ENCODE measurements around the gene CIAO3.
A peak's percentile ranks its signal among the peaks of the same experiment; 100 is the strongest.

Gene CIAO3

DNA sequence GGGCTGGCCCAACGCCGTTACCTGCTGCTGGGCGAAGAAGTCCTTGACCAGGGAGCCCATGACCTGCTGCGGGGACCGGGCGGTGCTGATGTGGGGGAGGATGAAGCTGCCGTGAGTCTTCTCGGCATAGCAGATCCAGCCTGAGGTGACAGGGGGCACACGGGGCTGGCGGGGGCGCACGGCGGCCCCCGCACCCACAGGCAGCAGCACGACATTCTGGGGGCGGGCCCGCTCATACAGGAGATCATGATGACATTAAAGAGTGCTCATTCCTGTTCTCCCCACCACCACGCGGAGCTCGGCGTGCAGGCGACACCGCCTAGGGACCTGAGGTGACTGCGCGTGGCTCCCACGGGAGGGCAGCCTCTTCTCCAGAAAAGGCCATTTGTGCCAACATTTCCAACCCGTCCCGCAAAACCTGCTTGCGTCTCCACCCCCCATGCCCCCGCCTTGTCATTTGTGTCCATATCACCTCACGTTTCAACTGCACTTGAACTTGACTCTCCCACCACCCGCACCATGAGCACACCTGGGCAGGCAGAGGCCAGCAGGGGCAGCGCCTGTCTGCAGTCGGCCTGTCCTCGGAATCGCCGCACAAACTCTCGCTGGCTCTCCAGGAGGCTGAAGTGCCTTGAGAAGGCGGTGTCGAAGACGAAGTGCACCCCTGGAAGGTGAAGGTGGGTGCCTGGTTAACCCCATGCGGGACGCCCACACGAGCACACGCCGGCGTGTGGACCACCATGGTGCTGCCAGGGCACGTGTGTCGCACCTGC is 6.4 kb downstream of the CIAO3 start:
- DNase-seq: no peak

DNA sequence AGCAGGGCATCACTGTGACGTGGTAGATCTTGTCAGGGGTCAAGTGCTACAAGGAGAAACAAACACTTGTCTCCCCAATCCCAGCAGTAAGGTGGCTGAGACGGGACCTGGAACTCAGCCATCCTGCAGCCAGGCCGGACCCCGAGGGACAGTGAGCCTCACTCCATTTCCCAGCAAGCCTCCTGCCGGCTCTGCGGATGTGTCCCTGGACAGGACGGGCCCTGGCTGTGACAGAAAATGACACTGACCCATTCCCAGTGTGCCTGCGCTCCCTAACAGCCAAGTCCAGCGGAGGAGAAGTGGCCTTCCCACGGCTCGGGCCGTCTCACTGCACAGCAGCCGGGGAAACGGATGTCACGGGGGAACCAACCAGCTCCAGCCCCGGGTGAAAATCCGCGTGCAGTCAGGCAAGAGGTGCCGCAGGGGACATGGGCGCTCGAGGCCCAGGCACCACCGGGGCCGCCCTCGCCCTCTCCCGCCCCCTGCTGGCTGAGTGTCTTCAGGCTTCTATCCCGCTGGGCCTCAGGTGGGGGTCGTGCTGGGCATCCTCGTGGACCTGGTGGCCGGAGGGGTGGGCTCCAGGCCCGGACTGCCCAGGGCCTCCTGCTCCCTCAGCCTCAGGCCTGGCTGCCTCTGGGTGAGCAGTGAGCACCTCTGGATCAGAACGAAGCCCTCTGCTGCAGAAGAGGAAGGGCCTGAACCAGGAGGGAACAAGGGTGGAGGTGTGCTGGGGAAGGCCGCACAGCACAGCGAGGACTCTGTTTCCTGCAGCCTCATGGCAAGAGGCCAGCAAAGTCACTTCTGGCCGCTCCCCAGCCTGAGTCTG is 7.2 kb downstream of the CIAO3 start:
- no peak for DNase-seq

DNA sequence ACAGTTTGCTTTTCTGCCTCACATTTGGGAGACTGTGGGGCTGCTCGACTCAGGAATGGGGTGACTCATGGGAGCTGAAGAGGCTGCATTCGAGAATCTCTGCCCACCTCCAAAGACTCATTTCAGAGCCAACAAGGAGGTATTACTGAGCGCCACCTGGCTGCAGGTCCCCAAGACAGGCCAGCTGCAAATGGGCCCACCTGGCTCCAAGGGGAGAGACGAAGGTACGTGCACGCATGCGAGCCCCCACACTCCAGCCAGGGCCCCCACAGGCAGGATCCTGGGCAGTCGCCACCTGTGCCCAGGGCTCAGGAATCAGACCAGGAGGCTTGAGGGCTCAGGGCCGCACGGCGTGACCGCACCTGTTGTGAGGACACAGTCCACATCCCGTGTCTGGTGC is 7.9 kb downstream of the CIAO3 start:
- no peak for DNase-seq

DNA sequence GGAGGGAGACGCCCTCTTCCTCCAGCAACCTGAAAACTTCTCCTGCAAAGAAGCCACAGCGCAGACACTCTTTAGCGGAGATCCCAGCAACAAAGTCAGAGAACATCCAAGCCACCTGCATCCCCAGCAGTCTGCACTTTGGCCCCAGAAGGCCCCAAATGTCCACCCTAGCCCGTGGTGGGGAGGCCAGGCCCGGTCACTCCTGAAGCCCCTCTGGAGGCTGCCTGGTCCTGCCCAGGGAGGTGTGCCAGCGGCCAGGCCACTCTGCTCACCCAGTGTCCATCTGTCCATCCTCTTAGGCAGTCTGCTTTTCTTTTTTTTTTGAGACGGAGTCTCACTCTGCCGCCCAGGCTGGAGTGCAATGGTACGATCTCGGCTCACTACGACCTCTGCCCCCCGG is 8.5 kb downstream of the CIAO3 start:
- no peak for DNase-seq

DNA sequence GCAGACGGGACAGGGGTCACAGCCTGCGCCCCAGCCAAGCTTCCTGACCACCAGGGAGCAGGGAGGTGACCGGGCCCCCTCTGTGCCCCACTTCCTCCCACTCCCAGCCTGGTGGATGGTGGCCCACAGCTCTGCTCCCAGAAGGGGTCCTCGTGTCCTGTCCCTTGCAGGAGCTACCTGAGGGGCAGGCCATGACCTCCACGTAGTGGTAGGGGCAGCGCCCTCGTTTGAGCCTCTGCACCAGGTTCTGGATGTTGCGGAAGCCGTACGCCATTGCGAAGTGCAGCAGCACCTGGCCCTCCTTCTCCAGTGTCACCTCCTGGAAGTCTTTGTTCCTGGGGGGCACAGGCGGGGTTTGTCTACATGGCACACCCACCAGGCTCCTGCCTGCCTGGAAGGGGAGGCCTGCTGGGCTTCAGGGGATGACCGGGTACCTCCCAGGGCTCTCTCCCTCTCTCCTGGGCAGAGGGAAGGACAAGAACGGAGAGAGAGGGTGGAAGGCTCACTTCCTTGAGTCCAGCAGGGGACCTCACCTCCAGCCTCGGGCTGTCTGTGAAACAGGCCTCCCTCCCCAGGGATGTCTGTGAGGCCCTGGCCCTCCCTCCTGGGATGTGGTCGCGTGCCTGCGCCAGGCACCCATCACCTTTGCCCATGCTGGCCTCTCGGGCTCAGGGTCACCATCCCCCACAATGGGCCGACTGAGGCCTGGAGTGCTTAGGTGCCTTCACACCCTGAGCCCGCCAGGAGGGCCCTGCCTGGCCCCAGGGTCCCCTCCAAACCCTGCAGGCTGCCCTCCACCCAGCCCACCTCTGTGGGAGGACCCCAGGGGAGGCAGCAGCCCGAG is 9.9 kb downstream of the CIAO3 start:
- DNase-seq: no peak

DNA sequence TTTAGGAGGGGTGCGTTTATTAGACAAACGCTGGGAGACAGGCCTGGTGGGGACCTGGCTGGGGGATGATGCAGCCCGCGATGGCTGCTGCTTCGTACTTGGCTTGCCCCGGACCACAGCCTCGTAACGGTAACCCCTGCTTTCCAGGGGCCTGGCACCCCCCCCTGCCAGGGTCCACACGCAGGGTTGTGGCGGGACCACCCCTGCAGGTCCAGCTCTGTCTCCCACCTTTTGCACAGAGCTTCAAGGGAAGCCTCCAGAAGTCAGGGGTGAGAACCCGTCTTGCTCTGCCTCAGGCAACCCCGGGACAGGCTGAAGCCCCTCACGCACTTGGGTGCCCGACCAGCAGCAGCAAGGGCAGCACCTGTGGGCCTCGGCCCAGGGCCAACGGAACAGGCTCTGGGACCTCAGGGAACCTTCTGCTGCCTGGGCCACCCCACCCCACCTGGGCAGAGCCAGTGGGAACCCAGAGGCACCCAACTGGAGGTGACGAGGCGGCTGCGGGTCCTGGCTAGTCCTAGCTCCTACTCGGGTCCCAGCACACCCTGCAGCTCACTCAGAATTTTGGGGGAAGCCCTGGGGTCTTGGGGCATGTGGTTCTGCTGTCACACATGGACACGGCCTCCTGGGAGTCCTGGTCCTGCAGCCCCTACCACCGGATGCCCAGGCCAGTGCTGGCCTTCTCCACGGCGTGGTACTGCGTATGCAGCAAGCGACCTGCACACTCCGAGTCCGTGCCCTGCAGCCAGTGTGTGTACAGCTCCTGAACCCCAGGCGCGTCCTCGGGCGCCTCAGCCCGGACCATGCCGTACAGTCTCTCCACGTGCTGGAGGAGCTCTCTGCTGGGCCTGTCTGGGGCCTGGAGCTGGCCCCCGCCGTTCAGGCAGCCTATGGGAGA is 10.8 kb downstream of the CIAO3 start:
- DNase-seq: no peak

DNA sequence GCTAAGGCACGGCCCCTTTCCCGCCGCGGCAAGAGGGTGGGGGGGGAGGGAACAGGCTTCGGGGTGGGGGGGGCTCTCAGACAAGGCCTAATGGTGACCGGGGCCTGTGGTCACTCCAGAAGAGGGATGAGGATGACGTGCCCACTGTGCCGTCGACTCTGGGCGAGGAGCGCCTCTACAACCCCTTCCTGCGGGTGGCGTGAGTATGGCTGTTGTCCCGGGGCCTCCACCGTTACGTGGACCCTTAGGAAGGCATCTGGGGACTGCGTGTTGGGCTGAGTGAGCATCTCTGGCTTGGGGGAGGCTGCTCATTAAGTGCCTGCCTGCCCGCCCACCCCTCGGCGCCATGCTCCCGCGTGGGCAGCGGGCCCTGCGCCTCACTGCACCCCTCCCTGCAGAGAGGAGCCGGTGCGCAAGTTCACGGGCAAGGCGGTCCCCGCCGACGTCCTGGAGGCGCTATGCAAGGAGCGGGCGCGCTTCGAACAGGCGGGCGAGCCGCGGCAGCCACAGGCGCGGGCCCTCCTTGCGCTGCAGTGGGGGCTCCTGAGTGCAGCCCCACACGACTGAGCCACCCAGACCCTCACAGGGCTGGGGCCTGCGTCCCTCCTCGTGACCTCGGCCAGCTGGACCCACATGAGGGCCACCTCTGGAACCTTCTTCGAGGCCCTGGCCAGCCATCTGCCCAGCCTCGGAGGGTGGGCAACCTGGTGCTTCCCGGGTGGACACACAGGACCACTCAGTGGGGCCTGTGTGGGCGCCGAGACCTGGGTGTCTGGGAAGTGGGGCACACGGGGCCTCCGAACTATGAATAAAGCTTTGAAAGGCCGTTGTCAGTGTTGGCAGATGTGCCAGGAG is 11.7 kb downstream of the CIAO3 start:
- DNase-seq: no peak

DNA sequence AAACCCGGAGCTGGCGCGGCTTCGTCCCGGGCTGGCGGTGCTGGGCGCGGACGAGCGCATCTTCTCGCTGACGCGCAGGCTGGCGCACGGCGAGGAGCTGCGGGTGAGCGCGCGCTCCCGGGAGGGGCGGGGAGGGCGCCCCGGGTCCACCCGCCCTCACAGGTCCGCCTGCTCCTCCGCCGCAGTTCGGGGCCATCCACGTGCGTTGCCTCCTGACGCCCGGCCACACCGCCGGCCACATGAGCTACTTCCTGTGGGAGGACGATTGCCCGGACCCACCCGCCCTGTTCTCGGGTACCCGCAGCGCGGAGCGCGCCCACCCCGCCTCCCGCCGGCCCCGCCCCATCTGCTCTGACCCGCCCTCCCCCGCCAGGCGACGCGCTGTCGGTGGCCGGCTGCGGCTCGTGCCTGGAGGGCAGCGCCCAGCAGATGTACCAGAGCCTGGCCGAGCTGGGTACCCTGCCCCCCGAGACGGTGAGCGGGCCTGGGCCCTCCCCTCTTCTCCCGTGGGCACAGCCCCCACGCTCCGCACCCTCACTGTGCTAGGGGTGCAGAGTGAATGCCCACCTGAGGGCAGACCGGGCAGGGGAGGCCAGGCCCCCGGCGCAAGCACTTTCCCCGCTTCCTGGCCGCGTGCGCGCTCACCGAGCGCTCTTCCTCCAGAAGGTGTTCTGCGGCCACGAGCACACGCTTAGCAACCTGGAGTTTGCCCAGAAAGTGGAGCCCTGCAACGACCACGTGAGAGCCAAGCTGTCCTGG is 12.5 kb downstream of the CIAO3 start:
- peak; percentile 65 for DNase-seq

DNA sequence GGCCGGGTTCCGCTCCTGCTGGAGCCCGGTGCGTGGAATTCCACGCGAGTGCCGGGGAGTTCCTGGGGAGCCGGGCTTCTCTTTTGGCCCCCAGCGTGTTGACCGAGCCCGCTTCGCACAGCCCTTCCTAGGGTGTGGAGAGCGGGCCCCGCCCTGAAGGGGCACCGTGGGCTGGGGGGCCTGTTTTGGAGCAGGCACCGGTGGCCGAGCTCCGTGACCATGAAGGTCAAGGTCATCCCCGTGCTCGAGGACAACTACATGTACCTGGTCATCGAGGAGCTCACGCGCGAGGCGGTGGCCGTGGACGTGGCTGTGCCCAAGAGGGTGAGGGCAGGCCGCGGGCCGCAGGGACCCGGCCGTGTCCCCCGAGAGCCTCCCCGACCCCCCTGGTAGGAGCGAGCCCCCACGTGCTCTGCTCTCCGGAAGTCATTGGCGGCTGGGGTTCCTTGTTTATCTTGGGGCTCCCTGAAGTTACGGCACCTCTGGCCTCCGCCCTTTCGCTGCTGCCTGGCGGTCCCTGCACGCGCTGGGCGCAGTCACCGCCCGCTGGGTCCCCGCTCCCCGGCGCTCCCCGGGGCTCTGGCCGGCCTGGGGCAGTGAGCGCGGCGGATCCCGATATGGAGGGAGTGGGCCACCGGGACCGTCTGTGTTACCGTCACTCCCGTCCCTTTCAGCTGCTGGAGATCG is 13.4 kb downstream of the CIAO3 start:
- no peak for DNase-seq

DNA sequence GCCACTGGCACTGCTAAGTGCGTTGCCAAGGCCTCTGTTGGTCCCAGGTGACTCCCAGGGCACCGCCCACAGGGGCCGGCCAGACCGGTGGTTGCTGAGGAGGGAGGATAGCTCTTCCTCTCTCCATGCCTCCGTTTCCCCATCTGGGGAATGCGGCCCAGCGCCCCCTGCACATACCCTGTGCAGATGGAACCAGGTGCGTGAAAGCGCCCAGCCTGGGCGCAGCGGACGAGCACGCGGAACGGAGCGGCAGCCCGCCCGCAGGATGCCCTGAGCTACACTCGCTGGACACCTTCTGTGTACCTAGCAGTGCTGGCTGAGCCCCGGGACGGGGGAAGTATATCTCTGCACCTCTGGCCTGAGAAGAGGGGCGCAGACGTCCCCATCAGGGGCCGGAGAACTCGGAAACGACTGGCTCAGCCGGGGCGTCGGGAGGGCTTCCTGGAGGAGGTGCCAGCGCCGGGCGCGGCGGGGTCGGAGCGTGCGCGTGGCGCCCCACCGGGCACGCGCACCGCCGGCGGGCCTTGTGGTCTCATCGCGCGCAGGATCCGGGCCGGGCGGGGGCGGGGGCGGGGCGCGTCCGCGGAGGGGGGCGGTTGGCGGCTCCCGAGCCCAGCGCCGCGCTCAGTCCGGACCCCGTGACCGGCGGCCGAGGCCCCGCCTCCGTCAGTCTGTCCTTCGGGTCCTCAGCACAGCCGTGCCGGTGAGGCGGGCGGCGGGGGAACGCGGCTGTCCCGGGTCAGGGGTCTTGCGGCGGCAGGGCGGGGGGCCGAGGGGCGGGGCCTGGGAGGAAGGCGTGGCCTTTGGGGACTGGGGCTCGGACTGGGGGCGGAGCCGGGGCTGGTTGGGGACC is 14.1 kb downstream of the CIAO3 start, which contains the start of the genes CCDC78 and HAGHL:
Gene CCDC78 (minus strand): TSS at position 6 of the 853 bp plus-strand sequence. CDS start 76 bp downstream, outside the sequence.
Gene HAGHL (plus strand): TSS at position 669 of the 853 bp plus-strand sequence. CDS start 404 bp downstream, outside the sequence.
- DNase-seq: no peak

DNA sequence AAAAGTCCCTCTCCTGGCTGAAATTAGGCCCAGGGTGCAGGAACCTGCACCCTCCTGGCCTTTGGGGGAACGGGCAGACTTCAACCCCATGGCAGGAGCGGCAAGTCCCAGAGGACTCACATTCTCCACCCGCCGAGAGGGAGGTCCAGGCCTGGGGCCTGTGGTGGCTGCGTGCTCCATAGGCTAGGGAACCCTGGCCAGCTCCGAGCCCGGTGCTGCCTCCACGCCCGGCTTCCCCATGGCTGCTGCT is 14.7 kb downstream of the CIAO3 start:
- no peak for DNase-seq

DNA sequence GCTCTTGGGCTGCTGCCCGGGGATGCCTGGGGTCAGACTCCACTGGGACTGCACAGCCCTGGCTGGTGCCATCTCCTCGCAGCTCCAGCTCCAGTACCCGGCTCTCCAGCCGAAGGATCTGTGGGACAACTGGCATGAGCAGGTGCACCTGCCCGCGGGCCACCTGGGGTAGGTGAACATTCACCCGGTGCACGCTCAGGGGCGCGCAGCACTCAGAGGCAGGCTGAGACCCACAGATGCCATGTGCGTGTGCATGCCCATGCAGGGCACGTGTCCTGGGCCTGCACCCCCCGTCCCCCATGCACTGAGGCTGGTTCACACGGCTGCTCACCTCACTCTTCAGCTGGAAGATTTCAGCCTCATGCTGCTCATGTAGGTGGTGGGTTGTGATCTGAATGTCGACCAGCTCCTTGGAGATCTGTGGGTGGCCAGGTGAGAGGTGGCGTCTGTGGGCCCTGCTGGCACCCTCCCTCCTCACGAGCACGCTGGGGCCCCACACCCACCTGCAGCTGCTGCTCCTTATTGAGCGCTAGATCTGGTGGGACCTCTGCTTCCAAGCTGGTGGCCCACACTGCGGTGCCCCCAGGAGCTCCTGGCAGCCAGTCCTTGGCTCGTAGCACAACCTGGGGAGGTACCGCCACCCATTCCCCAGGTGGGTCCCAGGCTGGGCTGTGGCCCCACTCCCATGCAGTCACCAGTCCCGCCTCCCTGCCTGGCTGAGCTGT is 15.2 kb downstream of the CIAO3 start:
- peak; percentile 41 for DNase-seq

DNA sequence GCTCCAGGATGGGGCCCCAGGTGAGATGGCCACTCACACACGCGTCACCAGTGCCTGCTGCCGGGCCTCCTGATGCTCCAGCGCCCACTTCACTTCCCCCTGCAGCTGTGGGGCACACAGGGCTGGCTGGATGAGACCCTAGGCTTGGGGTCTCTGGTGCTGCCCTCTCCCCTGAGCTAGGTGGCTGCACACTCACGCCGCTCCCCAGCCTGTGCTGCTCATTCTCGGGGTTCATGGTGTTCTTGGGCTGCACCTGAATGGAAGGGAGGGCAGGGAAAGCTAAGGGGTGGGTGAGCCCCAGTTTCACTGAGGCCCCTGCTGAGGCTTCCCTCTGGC is 15.8 kb downstream of the CIAO3 start:
- no peak for DNase-seq

DNA sequence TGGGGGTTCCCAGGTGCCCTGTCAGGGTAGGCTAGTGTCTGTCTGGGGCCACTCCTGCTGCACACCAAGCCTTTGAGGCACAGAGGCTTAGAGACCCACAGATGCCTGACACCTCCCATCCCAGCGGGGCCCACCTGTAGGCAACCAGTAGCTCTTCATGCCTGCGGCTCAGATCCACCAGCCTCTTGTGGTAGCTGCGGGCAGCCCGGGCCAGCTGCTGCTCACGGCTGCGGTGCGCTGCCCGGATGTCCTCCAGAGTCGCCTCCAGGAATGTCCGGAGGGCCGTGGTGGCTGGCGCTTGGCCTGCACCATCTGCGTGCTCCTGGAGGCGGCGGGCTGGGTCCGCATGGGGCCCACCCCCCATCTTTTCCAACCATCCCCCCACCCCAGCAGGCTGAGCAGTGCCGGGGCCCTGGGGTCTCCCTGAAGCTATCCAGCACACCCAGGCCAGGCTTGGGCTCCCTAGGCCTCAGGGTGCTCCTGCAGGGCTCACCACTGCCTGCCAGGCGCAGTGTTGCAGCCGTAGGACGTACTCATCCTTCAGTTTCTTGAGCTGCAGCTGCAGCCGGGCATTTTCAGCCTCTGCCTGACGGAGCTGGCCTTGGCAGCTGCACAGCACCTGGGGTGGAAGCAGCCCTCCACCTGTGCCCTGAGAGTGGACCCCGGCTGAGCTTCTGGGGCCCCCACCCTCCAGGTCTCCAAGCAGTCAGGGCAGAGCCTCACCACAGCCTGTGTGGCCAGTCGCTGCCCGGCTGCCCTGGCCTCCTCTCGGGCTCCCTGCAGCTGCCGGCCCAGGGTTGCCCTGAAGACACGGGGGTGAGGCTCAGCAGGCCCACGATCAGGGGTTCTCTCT is 16.4 kb downstream of the CIAO3 start:
- no peak for DNase-seq

DNA sequence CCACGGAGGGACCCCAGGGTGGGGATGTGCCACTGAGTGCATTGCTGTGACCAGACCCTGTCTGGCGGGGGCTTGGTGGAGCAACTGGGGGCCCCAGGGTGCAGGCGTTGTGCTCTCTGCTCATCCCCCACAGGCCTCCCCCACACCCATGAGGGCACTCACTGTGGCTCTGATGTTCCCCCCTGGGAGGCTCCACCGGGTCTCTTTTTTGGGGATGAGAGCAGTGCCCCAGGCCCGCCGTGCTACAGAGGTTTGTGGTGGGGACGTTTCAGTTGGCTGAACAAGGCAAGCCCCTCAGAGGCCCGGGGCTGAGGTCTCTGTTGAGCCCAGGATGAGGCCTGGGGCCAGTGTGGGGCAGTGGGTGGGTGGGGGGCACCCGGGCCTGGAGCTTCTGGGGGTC is 17.1 kb downstream of the CIAO3 start:
- DNase-seq: no peak

DNA sequence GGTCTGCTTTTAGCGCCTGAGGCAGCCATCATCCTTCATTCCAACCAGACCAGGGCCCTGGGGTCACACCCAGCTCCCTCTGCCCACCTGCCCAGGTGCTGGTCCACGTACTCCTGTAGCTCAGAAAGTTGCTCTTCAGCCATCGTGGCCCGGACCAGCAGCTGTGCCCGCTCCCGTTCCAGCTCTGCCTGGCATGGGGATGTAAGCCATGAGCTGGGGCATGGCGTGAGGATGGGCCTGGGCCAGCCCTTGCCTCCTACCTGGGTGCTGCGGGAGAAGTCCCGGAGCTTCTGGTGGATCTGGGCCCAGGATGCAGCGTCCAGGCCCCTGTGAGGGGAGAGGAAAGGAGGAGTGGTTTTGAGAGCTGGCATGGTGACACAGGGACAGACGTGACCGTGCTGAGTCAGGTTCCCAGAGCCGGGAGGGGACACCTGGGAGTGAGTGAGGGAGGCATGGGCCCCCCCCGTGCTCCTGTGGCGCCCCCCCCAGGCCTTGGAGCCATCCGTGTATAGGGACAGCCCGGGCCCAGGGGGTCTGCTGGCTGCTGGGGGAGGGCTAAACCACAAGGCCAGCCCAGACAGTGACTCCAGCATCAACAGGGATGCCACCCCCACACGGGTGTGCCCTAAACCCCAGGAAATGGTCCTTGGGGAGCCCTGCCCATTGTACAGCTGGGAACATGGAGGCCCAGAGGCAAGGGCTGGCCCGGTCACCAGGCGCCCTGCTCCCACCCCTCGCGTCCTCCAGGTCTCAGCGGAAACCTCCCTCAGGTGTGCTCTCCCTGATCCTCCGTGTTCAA is 17.8 kb downstream of the CIAO3 start:
- DNase-seq: no peak

Measured in NCI-H2171 (cell line).